Suprapubic skin (tissue), 3 donors: Measurements from ENCODE around the gene CD1E.

ENCODE experiments used
- POLR2A ChIP-seq, 2 donors: fragments of 450-650 bp; IDR thresholded peaks; one replicate each; pipeline ENCODE4 v1.6.1; 2017; ENCODE audit warnings: antibody characterized with exemption in 2 of 2, mild to moderate bottlenecking in 2 of 2, moderate library complexity in 2 of 2
- TF ChIP-seq, protein P1 (sequence below), 2 donors: fragments of 200-600 bp in 1 of 2; fragments of 450-650 bp in 1 of 2; sonication (generic) in 1 of 2; IDR thresholded peaks; one replicate each; pipeline ENCODE4 v1.5.1; 2016 to 2019; ENCODE audit warnings: antibody characterized with exemption in 2 of 2, mild to moderate bottlenecking in 1 of 2, moderate library complexity in 1 of 2

DNA sequence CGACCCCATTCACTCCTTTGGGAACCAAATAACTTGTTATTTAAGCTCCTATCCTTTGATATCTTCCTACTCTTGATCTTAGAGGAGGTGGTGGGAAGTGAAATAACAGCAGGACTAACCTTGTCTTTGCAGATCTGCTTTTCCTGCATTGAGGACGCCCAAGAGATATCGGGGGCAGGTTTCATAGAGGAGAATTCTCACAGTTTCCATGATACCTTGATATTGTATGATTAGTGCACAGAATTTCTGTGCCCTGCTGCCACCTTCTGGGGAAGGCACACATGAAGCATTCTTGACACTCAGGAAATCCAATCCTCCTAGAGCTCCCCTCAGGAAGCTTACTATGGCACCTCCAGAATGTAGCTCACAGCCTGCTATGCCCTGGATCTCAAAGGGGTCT lies 24.0 kb upstream of the CD1E start:
- TF ChIP-seq, protein P1, sequence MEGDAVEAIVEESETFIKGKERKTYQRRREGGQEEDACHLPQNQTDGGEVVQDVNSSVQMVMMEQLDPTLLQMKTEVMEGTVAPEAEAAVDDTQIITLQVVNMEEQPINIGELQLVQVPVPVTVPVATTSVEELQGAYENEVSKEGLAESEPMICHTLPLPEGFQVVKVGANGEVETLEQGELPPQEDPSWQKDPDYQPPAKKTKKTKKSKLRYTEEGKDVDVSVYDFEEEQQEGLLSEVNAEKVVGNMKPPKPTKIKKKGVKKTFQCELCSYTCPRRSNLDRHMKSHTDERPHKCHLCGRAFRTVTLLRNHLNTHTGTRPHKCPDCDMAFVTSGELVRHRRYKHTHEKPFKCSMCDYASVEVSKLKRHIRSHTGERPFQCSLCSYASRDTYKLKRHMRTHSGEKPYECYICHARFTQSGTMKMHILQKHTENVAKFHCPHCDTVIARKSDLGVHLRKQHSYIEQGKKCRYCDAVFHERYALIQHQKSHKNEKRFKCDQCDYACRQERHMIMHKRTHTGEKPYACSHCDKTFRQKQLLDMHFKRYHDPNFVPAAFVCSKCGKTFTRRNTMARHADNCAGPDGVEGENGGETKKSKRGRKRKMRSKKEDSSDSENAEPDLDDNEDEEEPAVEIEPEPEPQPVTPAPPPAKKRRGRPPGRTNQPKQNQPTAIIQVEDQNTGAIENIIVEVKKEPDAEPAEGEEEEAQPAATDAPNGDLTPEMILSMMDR (IDR thresholded peaks at IDR 0.05): no peak
- no peak for TF ChIP-seq POLR2A (IDR thresholded peaks at IDR 0.05)
